HEK293 (cell line): ENCODE data around the gene DNER.

Experiments
- TF ChIP-seq, protein P1 (sequence below): fragments of 450-650 bp; formaldehyde crosslinking; IDR thresholded peaks from 2 replicates; pipeline ENCODE4 v1.5.1; 2016; ENCODE audit warnings: missing biosample characterization, missing genetic modification characterization
- TF ChIP-seq, protein P2 (sequence below): fragments of 450-650 bp; formaldehyde crosslinking; conservative IDR thresholded peaks from 2 replicates; pipeline ENCODE4 v1.5.1; 2016; ENCODE audit warnings: low read depth, missing biosample characterization, missing genetic modification characterization

DNA sequence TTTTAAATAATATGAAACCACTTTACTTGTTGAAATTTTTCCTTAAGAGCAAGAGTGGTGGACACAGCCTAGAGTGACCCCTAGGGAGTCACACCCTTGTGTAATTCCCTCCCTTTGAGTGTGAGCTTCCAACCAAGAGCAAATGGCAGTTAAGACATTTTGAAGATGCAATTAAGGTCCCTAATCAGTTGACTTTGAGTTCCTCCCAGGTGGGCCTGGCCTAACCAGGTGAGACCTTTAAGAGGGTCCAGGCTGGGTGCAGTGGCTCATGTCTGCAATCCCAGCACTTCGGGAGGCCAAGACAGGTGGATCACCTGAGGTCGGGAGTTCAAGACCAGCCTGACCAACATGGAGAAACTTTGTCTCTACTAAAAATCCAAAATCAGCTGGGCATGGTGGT is 299.7 kb downstream of the DNER start:
- TF ChIP-seq, protein P1, sequence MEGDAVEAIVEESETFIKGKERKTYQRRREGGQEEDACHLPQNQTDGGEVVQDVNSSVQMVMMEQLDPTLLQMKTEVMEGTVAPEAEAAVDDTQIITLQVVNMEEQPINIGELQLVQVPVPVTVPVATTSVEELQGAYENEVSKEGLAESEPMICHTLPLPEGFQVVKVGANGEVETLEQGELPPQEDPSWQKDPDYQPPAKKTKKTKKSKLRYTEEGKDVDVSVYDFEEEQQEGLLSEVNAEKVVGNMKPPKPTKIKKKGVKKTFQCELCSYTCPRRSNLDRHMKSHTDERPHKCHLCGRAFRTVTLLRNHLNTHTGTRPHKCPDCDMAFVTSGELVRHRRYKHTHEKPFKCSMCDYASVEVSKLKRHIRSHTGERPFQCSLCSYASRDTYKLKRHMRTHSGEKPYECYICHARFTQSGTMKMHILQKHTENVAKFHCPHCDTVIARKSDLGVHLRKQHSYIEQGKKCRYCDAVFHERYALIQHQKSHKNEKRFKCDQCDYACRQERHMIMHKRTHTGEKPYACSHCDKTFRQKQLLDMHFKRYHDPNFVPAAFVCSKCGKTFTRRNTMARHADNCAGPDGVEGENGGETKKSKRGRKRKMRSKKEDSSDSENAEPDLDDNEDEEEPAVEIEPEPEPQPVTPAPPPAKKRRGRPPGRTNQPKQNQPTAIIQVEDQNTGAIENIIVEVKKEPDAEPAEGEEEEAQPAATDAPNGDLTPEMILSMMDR (tag by site-specific recombination) = no peak
- TF ChIP-seq, protein P2, sequence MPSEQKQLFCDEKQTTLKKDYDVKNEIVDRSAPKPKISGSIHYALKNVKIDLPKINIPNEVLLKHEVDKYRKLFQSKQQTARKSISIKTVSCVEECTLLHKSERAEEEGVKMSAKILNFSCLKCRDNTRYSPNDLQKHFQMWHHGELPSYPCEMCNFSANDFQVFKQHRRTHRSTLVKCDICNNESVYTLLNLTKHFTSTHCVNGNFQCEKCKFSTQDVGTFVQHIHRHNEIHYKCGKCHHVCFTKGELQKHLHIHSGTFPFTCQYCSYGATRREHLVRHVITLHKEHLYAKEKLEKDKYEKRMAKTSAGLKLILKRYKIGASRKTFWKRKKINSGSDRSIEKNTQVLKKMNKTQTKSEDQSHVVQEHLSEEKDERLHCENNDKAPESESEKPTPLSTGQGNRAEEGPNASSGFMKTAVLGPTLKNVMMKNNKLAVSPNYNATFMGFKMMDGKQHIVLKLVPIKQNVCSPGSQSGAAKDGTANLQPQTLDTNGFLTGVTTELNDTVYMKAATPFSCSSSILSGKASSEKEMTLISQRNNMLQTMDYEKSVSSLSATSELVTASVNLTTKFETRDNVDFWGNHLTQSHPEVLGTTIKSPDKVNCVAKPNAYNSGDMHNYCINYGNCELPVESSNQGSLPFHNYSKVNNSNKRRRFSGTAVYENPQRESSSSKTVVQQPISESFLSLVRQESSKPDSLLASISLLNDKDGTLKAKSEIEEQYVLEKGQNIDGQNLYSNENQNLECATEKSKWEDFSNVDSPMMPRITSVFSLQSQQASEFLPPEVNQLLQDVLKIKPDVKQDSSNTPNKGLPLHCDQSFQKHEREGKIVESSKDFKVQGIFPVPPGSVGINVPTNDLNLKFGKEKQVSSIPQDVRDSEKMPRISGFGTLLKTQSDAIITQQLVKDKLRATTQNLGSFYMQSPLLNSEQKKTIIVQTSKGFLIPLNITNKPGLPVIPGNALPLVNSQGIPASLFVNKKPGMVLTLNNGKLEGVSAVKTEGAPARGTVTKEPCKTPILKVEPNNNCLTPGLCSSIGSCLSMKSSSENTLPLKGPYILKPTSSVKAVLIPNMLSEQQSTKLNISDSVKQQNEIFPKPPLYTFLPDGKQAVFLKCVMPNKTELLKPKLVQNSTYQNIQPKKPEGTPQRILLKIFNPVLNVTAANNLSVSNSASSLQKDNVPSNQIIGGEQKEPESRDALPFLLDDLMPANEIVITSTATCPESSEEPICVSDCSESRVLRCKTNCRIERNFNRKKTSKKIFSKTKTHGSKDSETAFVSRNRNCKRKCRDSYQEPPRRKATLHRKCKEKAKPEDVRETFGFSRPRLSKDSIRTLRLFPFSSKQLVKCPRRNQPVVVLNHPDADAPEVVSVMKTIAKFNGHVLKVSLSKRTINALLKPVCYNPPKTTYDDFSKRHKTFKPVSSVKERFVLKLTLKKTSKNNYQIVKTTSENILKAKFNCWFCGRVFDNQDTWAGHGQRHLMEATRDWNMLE (tag by site-specific recombination) = no peak
